Ramos (cell line): ENCODE results near the gene COL9A3.

Experiments
- in situ Hi-C: fragments of 300-500 bp; cut with MboI; formaldehyde crosslinking; loops from one replicate; pipeline ENCODE4 v1.14.3; 2022; ENCODE audit warnings: low sequenced_read_pairs; ENCODE audit not compliant: unreplicated experiment

Gene COL9A3

DNA sequence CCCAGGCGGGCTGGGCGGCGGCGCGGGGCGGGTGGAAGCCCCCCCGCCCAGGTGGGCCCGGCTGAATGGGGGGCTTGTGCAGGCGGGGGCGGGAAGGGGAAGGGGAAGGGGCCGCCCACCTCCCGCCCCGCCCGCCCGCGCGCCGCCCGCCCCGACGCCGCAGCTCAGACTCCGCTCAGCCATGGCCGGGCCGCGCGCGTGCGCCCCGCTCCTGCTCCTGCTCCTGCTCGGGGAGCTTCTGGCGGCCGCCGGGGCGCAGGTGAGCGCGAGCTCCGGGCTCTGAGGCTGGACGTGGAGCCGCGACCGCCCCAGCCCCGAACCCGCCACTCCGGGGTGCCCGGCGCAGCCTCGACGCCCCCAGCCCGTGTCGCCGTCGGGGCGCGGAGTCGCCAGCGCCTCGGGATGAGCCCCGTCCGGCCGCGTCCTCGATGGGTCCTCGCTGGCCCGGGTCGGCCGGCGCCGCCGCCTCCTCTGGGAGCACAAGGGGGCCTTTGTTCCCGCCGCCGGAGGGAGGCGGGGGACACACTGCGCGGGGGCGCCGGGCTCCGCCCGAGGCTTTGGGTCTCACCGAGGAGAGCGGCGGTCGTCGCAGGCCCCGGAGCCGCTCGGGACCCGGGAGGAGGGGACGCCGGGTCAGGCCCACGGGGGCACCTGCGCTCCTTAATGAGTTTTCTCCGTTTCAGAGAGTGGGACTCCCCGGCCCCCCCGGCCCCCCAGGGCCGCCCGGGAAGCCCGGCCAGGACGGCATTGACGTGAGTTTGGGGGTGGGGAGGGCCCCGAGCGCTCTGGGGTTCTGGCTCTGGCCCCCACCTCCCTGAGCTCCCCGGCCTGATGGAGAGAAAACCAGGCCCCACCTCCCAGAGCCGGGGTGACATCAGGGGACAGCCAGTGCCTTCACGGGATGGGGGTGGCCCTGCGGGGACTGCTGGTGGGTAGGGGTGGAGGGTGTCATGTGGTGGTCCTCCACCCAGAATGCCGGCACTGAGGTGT lies at the start of gene COL9A3:
TSS of gene COL9A3 (plus strand) at position 167 of the 990 bp plus-strand sequence. CDS start at position 182, 15 bp downstream.
- in situ Hi-C loops: no loop called here

GRCh38 chr20:62768234-62768546 lies 48.7 kb upstream of the COL9A3 start:
- in situ Hi-C loops: no loop called here

GRCh38 chr20:62768551-62769287 lies 48.1 kb upstream of the COL9A3 start:
- in situ Hi-C loops: no loop called here

DNA sequence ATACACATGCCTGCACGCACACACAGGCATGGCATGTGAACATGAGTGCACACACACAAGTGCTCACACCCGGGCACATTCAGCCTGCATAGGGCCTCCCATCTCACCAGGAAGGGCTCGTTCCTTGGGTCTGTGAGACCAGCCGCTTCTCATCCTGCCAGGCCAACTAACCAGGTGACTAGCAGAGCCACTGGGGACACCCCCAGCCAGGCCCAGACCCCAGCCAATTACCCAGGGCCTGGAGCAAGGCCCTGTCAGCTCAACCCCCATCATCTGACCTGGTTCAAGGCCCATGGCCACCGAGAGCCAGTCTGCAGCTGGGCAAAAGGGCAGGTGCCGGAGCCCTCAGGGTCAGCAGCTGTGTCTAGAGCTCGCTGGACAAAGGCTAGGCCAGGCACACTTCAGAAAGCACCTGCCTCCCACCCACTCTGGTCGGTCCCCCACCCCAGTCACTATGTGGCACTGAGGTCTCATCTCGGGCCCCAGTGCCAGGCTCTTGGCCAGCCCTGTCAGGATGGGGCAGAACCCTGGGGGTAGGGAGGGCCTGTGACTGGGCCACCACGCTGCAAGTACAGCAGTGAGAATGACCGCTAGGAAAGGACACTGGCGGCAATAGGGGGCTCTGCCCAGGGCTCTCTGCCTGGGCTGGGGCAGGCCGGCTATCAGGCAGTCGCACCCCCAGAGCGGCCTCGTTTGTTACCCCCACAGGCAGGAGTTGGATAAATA lies 47.3 kb upstream of the COL9A3 start:
- in situ Hi-C loops: no loop called here

GRCh38 chr20:62770111-62770910 lies 46.5 kb upstream of the COL9A3 start:
- in situ Hi-C loops: no loop called here

DNA sequence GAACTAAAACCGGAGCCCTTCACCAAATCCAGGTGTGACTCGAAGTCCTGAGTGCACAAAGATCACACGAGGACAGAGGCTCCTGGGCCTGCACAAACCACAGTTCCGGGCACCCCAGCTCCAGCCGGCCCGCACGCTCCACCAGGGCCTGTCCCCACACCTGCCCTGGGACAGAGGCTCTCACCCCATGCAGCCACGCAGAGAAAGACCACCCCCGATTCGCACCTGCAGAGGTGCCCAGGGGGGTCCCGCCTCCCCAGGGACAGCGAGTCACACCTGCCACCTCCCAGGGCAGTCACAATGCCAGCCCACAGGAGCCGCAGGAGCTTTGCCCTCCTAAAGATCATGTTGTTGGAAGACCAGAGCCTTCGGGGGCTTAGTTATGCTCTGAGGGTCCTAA lies 45.9 kb upstream of the COL9A3 start:
- in situ Hi-C loops: no loop called here

DNA sequence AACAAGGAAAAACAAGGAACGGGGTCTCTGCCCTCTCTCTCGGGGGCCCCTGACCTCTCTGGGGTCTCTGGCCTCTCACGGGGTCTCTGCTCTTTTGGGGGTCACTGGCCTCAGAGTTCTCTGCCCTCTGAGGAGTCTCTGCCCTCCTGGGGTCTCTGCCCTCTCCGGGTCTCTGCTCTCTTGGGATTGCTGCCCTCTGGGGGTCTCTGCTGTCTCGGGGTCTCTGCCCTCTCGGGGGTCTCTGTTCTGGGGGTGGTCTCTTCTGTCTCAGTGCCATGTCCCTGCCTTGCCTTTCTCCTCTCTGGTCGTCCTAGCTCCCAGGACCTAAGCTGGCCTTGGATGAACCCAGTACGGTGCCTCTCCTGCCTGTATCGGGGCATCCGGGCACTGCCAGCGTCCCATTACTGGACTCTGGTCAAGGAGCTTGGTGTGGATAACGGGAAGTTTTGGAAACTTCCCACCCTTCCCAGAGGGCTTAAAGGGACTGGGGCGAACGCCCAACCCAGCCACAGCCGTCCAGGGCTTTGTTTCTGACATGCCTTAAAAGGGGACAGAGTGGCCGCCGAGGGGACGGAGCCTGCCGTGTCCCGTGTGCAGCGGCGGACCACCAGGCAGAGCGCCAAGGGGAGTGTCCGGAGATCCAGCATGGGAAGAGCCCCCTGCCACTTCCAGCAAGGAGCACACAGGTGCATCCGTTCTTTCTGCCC lies 45.3 kb upstream of the COL9A3 start:
- in situ Hi-C loops: no loop called here

DNA sequence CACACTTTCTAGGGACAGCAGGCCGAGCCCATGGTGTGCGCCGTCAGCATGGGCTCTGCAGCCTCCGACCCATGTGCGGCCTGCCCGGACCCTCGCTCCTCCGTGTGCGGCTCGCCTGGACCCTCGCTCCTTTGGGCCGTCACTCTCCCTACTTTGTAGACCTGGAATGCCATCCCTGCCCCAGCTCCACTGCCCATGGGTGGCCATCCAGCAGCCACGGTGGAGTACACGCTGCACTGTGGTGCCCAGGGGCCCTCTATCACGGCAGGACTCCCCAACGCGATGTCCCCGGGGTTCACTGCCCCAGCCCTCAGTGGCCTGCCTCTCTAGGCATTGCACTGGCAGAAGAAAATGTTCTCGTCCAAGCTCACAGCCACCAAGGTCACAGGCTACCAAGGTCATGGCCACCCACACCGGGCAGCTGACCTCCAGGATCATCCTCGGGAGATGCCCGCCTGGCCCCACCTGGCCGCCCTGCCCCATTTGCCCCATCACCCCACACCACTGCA lies 44.7 kb upstream of the COL9A3 start:
- in situ Hi-C loops: no loop called here

DNA sequence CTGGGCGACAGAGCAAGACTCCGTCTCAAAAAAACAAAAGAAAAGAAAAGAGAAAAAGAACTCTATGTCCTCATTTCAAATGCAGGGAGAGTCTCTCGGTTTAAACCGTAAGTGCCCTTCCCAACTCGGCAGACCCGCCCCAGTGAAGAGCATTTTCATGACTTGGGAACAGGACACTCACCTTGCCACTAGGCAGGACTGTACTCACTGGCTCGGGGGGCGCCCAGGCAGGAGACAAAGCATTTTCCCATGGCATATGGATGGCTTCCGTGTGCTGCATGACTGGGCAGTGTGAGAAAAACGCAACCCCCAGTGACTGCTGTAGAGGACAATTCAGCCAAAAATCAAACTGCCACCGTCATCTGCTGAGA lies 44.2 kb upstream of the COL9A3 start:
- in situ Hi-C loops: no loop called here

GRCh38 chr20:62772990-62773844 lies 43.6 kb upstream of the COL9A3 start:
- in situ Hi-C loops: no loop called here

GRCh38 chr20:62773845-62774714 lies 42.8 kb upstream of the COL9A3 start:
- in situ Hi-C loops: no loop called here

DNA sequence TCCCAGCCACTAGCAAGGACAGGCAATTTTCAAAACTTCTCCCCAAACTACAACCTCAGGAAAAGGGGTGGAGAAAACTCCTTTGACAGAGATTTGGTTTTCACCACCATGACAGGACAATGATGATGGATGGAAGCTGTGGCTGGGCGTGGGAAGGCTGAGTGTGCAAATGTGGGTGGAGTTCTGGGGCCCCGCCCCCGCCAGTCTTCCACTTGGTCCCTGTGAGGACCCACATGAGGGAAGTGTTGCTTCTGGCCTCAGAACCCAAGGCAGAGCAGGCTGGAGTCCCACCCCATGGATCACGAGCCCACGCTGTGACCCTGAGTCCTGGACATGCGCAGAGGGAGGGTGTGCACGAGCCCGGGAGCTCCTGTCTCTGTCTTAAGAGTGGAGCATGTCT lies 42.1 kb upstream of the COL9A3 start:
- in situ Hi-C loops: no loop called here

DNA sequence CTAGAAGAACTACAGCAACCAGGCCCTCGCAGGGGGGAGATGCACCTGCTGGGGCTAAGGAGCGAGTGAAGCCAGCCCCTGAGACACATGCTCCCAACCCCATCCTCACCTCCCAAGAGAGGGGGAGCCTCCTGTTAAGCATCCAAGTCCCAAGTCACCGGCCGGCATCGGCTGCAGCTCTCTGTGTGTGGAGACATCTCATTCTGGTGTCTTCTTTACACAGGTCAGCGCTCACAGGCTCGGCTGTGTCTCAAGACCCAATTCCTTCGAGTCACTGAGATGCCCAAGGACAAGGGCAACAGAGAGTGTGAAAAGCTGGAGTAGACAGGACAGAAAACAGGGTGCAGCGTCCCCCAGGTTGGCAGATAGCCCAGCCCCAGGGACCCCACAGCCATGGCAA lies 41.6 kb upstream of the COL9A3 start:
- in situ Hi-C loops: no loop called here

GRCh38 chr20:62776035-62776691 lies 40.7 kb upstream of the COL9A3 start:
- in situ Hi-C loops: no loop called here

- in situ Hi-C loops: no loop called here
These were observed 39.9 kb upstream of the COL9A3 start for GRCh38 chr20:62776692-62777527.

DNA sequence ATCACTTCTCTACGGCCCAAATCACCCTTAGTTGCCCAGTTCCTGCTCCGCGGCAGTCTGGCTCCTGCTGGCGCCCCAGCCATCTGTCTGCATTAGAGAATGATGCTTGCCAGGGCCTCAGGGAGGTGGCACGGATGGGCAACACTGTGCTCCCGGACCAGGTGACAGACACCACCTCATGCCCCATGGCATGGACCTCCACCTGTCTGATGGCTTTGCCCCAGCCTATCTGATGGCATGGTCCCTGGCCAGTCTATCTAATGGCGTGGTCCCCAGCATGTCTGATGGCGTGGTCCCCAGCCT lies 39.4 kb upstream of the COL9A3 start:
- in situ Hi-C loops: no loop called here
